H9 (cell line): ENCODE data around the gene MTNR1B. TPM values are rescaled to one million over a fixed set of nuclear protein-coding genes. Genes with fewer than 3 reads are reported as not detected.
A peak's percentile ranks its signal among the peaks of the same experiment; 100 is the strongest.

ENCODE experiments used
- DNase-seq: peaks from one replicate; pipeline ENCODE4 v3.0.0-alpha.2; 2017
- H2AFZ ChIP-seq: one replicate; pipeline ENCODE4 v1.6.1; 2013; ENCODE audit warnings: mild to moderate bottlenecking, low read length, control low read depth, moderate library complexity
- H2AK5ac ChIP-seq: 2 replicates; pipeline ENCODE4 v1.6.1; 2013; ENCODE audit warnings: low read length, control low read depth, mixed read lengths; ENCODE audit not compliant: insufficient read length
- H2BK120ac ChIP-seq: one replicate; pipeline ENCODE4 v1.6.1; 2013; ENCODE audit warnings: low read depth, mild to moderate bottlenecking, low read length, control low read depth, inconsistent platforms; ENCODE audit not compliant: poor library complexity, severe bottlenecking
- H2BK12ac ChIP-seq: 2 replicates; pipeline ENCODE4 v1.6.1; 2013; ENCODE audit warnings: low read length, control low read depth, mixed read lengths, low read depth; ENCODE audit not compliant: insufficient read length
- H2BK15ac ChIP-seq: 2 replicates; pipeline ENCODE4 v1.6.1; 2013; ENCODE audit warnings: low read depth, low read length, control low read depth
- H2BK20ac ChIP-seq: one replicate; pipeline ENCODE4 v1.6.1; 2013; ENCODE audit warnings: low read depth, mild to moderate bottlenecking, low read length, control low read depth, inconsistent platforms; ENCODE audit not compliant: poor library complexity, severe bottlenecking
- H2BK5ac ChIP-seq: 2 replicates; pipeline ENCODE4 v1.6.1; 2013; ENCODE audit warnings: low read length, control low read depth, mixed read lengths; ENCODE audit not compliant: insufficient read length
- H3K14ac ChIP-seq: 2 replicates; pipeline ENCODE4 v1.6.1; 2013; ENCODE audit warnings: low read length, control low read depth; ENCODE audit not compliant: insufficient read depth
- H3K18ac ChIP-seq: 2 replicates; pipeline ENCODE4 v1.6.1; 2013; ENCODE audit warnings: low read depth, mild to moderate bottlenecking, mixed read lengths, low read length, control low read depth; ENCODE audit not compliant: insufficient read length
- H3K23ac ChIP-seq: 2 replicates; pipeline ENCODE4 v1.6.1; 2013; ENCODE audit warnings: low read length, control low read depth, mixed read lengths, low read depth; ENCODE audit not compliant: insufficient read length
- H3K23me2 ChIP-seq: 2 replicates; pipeline ENCODE4 v1.6.1; 2013; ENCODE audit warnings: low read depth, mild to moderate bottlenecking, mixed read lengths, low read length, control low read depth; ENCODE audit not compliant: insufficient read length, poor library complexity, severe bottlenecking
- H3K27ac ChIP-seq: 2 replicates; pipeline ENCODE4 v1.5.1; 2013; ENCODE audit warnings: low read length, control low read depth, mixed read lengths, low read depth; ENCODE audit not compliant: insufficient read length
- H3K27me3 ChIP-seq: 2 replicates; pipeline ENCODE4 v1.6.1; 2013; ENCODE audit warnings: low read length, control low read depth, inconsistent platforms; ENCODE audit not compliant: insufficient read depth
- H3K4ac ChIP-seq: 2 replicates; pipeline ENCODE4 v1.6.1; 2013; ENCODE audit warnings: low read depth, mild to moderate bottlenecking, control low read depth, inconsistent platforms, low read length, moderate library complexity
- H3K4me1 ChIP-seq: 2 replicates; pipeline ENCODE4 v1.6.1; 2013; ENCODE audit warnings: low read length, control low read depth, inconsistent platforms; ENCODE audit not compliant: insufficient read depth
- H3K4me2 ChIP-seq: 2 replicates; pipeline ENCODE4 v1.6.1; 2013; ENCODE audit warnings: low read length, control low read depth, mixed read lengths; ENCODE audit not compliant: insufficient read length, insufficient read depth
- H3K56ac ChIP-seq: 2 replicates; pipeline ENCODE4 v1.6.1; 2013; ENCODE audit warnings: low read depth, mild to moderate bottlenecking, mixed read lengths, low read length, control low read depth; ENCODE audit not compliant: insufficient read length
- H3K79me1 ChIP-seq: 2 replicates; pipeline ENCODE4 v1.6.1; 2013; ENCODE audit warnings: low read depth, mild to moderate bottlenecking, moderate library complexity, low read length, control low read depth, inconsistent platforms; ENCODE audit not compliant: insufficient read depth, poor library complexity, severe bottlenecking
- H3K79me2 ChIP-seq: 2 replicates; pipeline ENCODE4 v1.6.1; 2013; ENCODE audit warnings: low read length, control low read depth, inconsistent platforms; ENCODE audit not compliant: insufficient read depth
- H3K9ac ChIP-seq: 2 replicates; pipeline ENCODE4 v1.6.1; 2013; ENCODE audit warnings: low read length, control low read depth, mixed read lengths; ENCODE audit not compliant: insufficient read length; ENCODE audit errors: extremely low read depth
- H3K9me3 ChIP-seq: one replicate; pipeline ENCODE4 v1.6.1; 2013; ENCODE audit warnings: low read depth, low read length, inconsistent platforms; ENCODE audit not compliant: control insufficient read depth
- H3T11ph ChIP-seq: one replicate; pipeline ENCODE4 v1.6.1; 2013; ENCODE audit warnings: mild to moderate bottlenecking, low read length, control low read depth, inconsistent platforms
- H4K20me1 ChIP-seq: one replicate; pipeline ENCODE4 v1.6.1; 2013; ENCODE audit not compliant: control insufficient read depth, insufficient read length, insufficient read depth
- H4K5ac ChIP-seq: 2 replicates; pipeline ENCODE4 v1.6.1; 2013; ENCODE audit warnings: low read depth, mild to moderate bottlenecking, mixed read lengths, low read length, control low read depth; ENCODE audit not compliant: insufficient read length
- H4K8ac ChIP-seq: replicated peaks from 2 replicates; pipeline ENCODE4 v1.6.1; 2013; ENCODE audit warnings: low read length, control low read depth, mixed read lengths, low read depth; ENCODE audit not compliant: insufficient read length
- H4K91ac ChIP-seq: 2 replicates; pipeline ENCODE4 v1.6.1; 2013; ENCODE audit warnings: low read depth, mild to moderate bottlenecking, moderate library complexity, mixed read lengths, low read length, control low read depth; ENCODE audit not compliant: insufficient read length
- H3K27ac Mint-ChIP-seq, 3 experiments: 2 replicates in 2 of 3; 3 replicates in 1 of 3; pipeline ENCODE4 v1.8.0; 2020 to 2021; ENCODE audit warnings: mixed read lengths in 3 of 3, mild to moderate bottlenecking in 1 of 3, moderate library complexity in 1 of 3
- H3K27me3 Mint-ChIP-seq: 2 replicates; pipeline ENCODE4 v1.8.0; 2021; ENCODE audit warnings: low read depth, mild to moderate bottlenecking, moderate library complexity, mixed read lengths
- H3K36me3 Mint-ChIP-seq, 3 experiments: 2 replicates in 2 of 3; 3 replicates in 1 of 3; pipeline ENCODE4 v1.8.0; 2020 to 2021; ENCODE audit warnings: low read depth in 3 of 3, mixed read lengths in 3 of 3; ENCODE audit not compliant: insufficient read depth in 1 of 3
- H3K4me1 Mint-ChIP-seq, 2 experiments: 2 replicates each; pipeline ENCODE4 v1.8.0; 2020; ENCODE audit warnings: mixed read lengths in 2 of 2
- H3K4me3 Mint-ChIP-seq, 2 experiments: 2 replicates in 1 of 2; 3 replicates in 1 of 2; pipeline ENCODE4 v1.8.0; 2020 to 2021; ENCODE audit warnings: mild to moderate bottlenecking in 2 of 2, mixed read lengths in 2 of 2, moderate library complexity in 1 of 2
- H3K9me3 Mint-ChIP-seq, 2 experiments: 2 replicates in 1 of 2; 3 replicates in 1 of 2; pipeline ENCODE4 v1.8.0; 2020; ENCODE audit warnings: mild to moderate bottlenecking in 2 of 2, mixed read lengths in 2 of 2, moderate library complexity in 1 of 2
- WGBS: extraction: QIAGEN DNeasy Blood & Tissue Kit; methylation state at CpG from one replicate; pipeline ENCODE4 v1.1.7; 2013; ENCODE audit warnings: missing lambda C conversion rate, low lambda C conversion rate, mixed read lengths; ENCODE audit not compliant: insufficient read length; ENCODE audit errors: extremely low coverage; 5-methylcytosine and 5-hydroxymethylcytosine counted together
- total RNA-seq: library from RNA; stranded (reverse); gene quantifications from 2 replicates; pipeline ENCODE4 v1.2.1, GENCODE V29; 2021
- TF ChIP-seq, protein P1 (sequence below): fragments of 200-600 bp; sonication (generic); conservative IDR thresholded peaks from 3 replicates; pipeline ENCODE4 v1.8.0; 2021; ENCODE audit warnings: antibody characterized with exemption, mild to moderate bottlenecking

The MTNR1B gene
- total RNA-seq, 1 experiment from 2014 or later: not detected

DNA sequence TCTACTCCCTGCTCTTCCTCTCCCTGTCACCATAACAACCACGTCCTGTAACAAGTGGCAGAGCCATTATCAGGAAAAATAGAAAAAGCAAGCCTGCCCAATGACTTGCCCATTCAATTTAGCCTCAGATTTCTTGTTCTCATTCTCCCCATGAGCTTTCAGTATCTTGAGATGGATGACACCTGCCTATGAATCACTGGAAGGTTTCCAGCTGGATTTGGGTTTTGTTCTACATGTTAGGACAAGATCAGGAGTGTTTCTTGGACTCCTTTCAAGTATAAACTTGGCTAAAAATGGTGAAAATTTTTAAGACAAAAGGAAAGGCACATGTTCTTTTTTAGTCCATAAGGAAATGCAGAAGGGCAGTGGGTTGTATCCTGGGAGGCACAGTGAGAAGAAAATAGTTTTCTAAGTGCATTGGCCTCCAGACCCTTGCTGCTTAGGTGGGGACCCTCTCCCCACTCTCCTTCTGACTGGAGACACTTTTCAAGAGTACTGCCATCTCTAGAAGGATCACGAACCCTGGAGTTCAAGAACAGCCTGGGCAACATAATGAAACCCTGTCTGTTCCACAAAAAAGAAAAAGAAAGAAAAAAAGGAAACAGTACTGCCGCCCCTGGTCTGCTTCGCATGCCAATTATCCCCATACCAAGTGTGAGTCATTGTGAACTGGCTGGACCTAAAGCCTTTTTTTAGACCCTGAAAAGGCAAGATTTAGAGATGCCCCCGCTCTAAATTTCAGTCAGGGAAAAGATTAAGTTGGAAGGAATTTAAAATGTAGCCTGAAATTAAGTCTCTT lies 51.0 kb downstream of the MTNR1B start:
- Histone ChIP-seq H3K23me2 (no peaks in the 10 kb centered on the region), H3K4me2 (no peak overlapping the region), H4K20me1 (no peaks in the 10 kb centered on the region), H2BK12ac (no peak overlapping the region), H3K56ac (no peak overlapping the region), H3K4ac (no peak overlapping the region), H2AFZ (peak overlapping the region; percentile 81), H3K9ac (no peak overlapping the region), H3K79me1 (no peaks in the 10 kb centered on the region), H4K91ac (no peak overlapping the region), H2BK120ac (no peak overlapping the region), H4K8ac (no peak overlapping the region), H2BK20ac (no peak overlapping the region), H3K27me3 (no peaks in the 10 kb centered on the region), H2BK15ac (no peak overlapping the region), H4K5ac (no peak overlapping the region), H3T11ph (no peak overlapping the region), H3K18ac (no peak overlapping the region), H3K9me3 (no peaks in the 10 kb centered on the region), H3K23ac (no peak overlapping the region), H2BK5ac (no peak overlapping the region), H3K79me2 (no peaks in the 10 kb centered on the region), H3K4me1 (no peaks in the 10 kb centered on the region), H3K27ac (no peak overlapping the region), H2AK5ac (no peak overlapping the region), H3K14ac (no peak overlapping the region)
- Mint-ChIP-seq H3K36me3 (peaks cover 4 to 17% (median 14%) of the 10 kb centered on the region in 3 experiments; a peak in 6 of 7 replicates), H3K4me1 (peaks cover 7 to 18% of the 10 kb centered on the region in 2 experiments), H3K4me3 (no peak overlapping the region), H3K27me3 (no peaks in the 10 kb centered on the region; the same call in 1 of the 2 replicates), H3K9me3 (peaks cover 11 to 14% of the 10 kb centered on the region in 2 experiments), H3K27ac (peak overlapping the region in 1 of 3 experiments; percentile 22; a peak in 1 of 7 replicates)
- no peak for DNase-seq
- TF ChIP-seq, protein P1, sequence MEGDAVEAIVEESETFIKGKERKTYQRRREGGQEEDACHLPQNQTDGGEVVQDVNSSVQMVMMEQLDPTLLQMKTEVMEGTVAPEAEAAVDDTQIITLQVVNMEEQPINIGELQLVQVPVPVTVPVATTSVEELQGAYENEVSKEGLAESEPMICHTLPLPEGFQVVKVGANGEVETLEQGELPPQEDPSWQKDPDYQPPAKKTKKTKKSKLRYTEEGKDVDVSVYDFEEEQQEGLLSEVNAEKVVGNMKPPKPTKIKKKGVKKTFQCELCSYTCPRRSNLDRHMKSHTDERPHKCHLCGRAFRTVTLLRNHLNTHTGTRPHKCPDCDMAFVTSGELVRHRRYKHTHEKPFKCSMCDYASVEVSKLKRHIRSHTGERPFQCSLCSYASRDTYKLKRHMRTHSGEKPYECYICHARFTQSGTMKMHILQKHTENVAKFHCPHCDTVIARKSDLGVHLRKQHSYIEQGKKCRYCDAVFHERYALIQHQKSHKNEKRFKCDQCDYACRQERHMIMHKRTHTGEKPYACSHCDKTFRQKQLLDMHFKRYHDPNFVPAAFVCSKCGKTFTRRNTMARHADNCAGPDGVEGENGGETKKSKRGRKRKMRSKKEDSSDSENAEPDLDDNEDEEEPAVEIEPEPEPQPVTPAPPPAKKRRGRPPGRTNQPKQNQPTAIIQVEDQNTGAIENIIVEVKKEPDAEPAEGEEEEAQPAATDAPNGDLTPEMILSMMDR: no peak
- WGBS: no CpG with 5 or more reads among the region's 5 CpGs
